Parathyroid adenoma (tissue), 2 donors: Measurements from ENCODE around the gene CSRNP3.
"Not testable (repeated sequence)": the region's sequence is repeated elsewhere in the genome, so short reads cannot be mapped to it uniquely, and the experiment has no call there.

Experiments
- H2AFZ ChIP-seq: fragments of 300-600 bp; sonication (generic); one replicate; pipeline ENCODE4 v1.7.0; 2017; ENCODE audit warnings: antibody characterized with exemption, mild to moderate bottlenecking
- H3K27ac ChIP-seq: fragments of 300-600 bp; sonication (generic); one replicate; pipeline ENCODE4 v1.7.0; 2017
- H3K27me3 ChIP-seq: fragments of 300-600 bp; sonication (generic); one replicate; pipeline ENCODE4 v1.7.0; 2017; ENCODE audit warnings: low read length; ENCODE audit not compliant: control insufficient read depth, insufficient read depth
- H3K36me3 ChIP-seq: fragments of 300-600 bp; sonication (generic); one replicate; pipeline ENCODE4 v1.7.0; 2017; ENCODE audit warnings: low read length; ENCODE audit not compliant: control insufficient read depth, insufficient read depth
- H3K4me1 ChIP-seq: fragments of 300-600 bp; sonication (generic); one replicate; pipeline ENCODE4 v1.7.0; 2017; ENCODE audit warnings: control low read depth
- H3K4me2 ChIP-seq: fragments of 300-600 bp; sonication (generic); one replicate; pipeline ENCODE4 v1.7.0; 2017; ENCODE audit warnings: low read length
- H3K4me3 ChIP-seq: fragments of 300-600 bp; sonication (generic); one replicate; pipeline ENCODE4 v1.7.0; 2017; ENCODE audit warnings: low read depth, low read length
- H3K79me2 ChIP-seq: fragments of 300-600 bp; sonication (generic); one replicate; pipeline ENCODE4 v1.7.0; 2017; ENCODE audit warnings: control low read depth
- H3K9ac ChIP-seq: fragments of 300-600 bp; sonication (generic); one replicate; pipeline ENCODE4 v1.7.0; 2017; ENCODE audit warnings: mild to moderate bottlenecking
- H3K9me3 ChIP-seq: fragments of 300-600 bp; sonication (generic); one replicate; pipeline ENCODE4 v1.7.0; 2017; ENCODE audit warnings: low read length; ENCODE audit not compliant: control insufficient read depth
- TF ChIP-seq, protein P1 (sequence below): fragments of 300-600 bp; sonication (generic); IDR thresholded peaks from one replicate; pipeline ENCODE4 v1.7.0; 2017; ENCODE audit warnings: antibody characterized with exemption, mild to moderate bottlenecking
- donor health status: primary hyperparathyroidism.

Gene CSRNP3

DNA sequence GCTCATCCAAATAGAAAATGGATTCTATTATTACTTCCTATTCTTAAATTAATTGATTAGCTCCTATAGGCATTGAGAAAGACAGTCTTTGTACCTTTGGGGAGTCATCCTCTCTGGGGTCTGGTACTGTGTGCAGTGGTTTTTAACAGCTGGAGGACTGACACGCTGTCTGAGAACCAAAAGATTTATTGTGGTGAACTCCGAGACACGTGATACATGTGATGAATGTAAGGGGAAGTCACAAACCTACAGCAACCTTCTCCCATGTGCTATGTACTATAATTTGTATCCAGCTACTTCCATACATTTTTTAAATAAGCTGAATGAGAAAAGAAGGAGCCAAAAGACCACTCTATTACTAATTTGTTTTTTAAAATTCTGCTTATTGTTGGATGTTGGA, 190.9 kb downstream of the CSRNP3 start:
- H3K4me3 ChIP-seq = no peak overlapping the region
- no peak overlapping the region for H2AFZ ChIP-seq
- no peak overlapping the region for H3K9ac ChIP-seq
- no peaks in the 10 kb centered on the region for H3K27me3 ChIP-seq
- no peaks in the 10 kb centered on the region for H3K79me2 ChIP-seq
- H3K4me2 ChIP-seq = no peak overlapping the region
- no peak overlapping the region for H3K27ac ChIP-seq
- TF ChIP-seq, protein P1, sequence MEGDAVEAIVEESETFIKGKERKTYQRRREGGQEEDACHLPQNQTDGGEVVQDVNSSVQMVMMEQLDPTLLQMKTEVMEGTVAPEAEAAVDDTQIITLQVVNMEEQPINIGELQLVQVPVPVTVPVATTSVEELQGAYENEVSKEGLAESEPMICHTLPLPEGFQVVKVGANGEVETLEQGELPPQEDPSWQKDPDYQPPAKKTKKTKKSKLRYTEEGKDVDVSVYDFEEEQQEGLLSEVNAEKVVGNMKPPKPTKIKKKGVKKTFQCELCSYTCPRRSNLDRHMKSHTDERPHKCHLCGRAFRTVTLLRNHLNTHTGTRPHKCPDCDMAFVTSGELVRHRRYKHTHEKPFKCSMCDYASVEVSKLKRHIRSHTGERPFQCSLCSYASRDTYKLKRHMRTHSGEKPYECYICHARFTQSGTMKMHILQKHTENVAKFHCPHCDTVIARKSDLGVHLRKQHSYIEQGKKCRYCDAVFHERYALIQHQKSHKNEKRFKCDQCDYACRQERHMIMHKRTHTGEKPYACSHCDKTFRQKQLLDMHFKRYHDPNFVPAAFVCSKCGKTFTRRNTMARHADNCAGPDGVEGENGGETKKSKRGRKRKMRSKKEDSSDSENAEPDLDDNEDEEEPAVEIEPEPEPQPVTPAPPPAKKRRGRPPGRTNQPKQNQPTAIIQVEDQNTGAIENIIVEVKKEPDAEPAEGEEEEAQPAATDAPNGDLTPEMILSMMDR = no peak
- no peaks in the 10 kb centered on the region for H3K9me3 ChIP-seq
- H3K36me3 ChIP-seq = no peaks in the 10 kb centered on the region
- no peaks in the 10 kb centered on the region for H3K4me1 ChIP-seq

DNA sequence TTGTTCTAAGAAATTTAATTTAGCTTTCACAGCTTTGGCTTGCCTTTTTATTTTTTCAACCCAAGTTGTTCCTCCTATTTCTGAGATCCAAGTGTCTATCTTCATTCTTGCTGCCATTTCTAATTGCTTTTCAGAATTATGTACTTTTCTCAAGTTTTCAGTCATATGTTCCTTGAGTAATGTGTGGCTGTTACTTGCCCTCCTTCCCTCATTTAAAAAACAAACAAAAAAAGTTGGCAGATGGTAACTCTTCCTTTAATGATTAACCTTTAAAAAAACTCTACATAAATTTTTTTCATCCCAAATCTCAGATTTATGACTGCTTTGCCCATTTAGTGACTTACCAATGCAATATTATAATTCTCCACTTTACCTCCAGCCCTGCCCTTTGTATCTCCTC, 193.2 kb downstream of the CSRNP3 start:
- Histone ChIP-seq H2AFZ (no peak overlapping the region), H3K4me3 (no peak overlapping the region), H3K27me3 (no peaks in the 10 kb centered on the region), H3K36me3 (no peaks in the 10 kb centered on the region), H3K4me1 (no peaks in the 10 kb centered on the region), H3K79me2 (no peaks in the 10 kb centered on the region), H3K4me2 (no peak overlapping the region), H3K9me3 (no peaks in the 10 kb centered on the region), H3K27ac (no peak overlapping the region), H3K9ac (no peak overlapping the region)
- TF ChIP-seq, protein P1 = no peak

DNA sequence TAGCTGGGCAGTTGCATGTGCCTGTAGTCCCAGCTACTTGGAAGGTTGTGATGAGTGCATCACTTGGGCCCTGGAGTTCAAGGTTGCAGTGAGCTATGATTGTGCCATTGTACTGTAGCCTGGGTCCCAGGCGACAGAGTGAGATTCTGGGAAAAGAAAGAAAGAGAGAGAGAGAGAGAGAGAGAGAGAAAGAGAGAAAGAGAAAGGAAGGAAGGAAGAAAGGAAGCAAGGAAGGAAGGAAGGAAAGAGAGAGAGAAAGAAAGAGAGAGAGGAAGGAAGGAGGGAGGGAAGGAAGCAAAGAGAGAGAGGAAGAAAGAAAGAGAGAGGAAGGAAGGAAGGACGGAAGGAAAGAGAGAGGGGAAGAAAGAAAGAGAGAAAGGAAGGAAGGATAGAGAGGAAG, 196.1 kb downstream of the CSRNP3 start:
- no peaks in the 10 kb centered on the region for H3K36me3 ChIP-seq
- H2AFZ ChIP-seq = no peak overlapping the region
- H3K79me2 ChIP-seq = no peaks in the 10 kb centered on the region
- H3K27me3 ChIP-seq = no peaks in the 10 kb centered on the region
- TF ChIP-seq, protein P1 = no peak
- H3K9me3 ChIP-seq = no peaks in the 10 kb centered on the region
- H3K4me1 ChIP-seq = no peaks in the 10 kb centered on the region
- H3K4me3 ChIP-seq = no peak overlapping the region
- H3K27ac ChIP-seq = no peak overlapping the region
- H3K9ac ChIP-seq = no peak overlapping the region
- H3K4me2 ChIP-seq = no peak overlapping the region

DNA sequence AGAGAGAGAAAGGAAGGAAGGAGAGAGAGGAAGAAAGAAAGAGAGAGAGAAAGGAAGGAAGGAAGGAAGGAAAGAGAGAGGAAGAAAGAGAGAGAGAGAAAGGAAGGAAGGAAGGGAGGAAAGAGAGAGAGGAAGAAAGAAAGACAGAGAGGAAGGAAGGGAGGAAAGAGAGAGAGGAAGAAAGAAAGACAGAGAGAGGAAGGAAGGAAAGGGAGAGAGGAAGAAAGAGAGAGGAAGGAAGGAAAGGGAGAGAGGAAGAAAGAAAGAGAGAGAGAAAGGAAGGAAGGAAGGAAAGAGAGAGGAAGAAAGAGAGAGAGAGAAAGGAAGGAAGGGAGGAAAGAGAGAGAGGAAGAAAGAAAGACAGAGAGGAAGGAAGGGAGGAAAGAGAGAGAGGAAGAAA, 196.6 kb downstream of the CSRNP3 start:
- H3K79me2 ChIP-seq, H3K27ac ChIP-seq, H3K4me3 ChIP-seq, H2AFZ ChIP-seq, H3K9ac ChIP-seq, H3K4me2 ChIP-seq, H3K36me3 ChIP-seq, H3K9me3 ChIP-seq, H3K4me1 ChIP-seq, H3K27me3 ChIP-seq: not testable (repeated sequence)

DNA sequence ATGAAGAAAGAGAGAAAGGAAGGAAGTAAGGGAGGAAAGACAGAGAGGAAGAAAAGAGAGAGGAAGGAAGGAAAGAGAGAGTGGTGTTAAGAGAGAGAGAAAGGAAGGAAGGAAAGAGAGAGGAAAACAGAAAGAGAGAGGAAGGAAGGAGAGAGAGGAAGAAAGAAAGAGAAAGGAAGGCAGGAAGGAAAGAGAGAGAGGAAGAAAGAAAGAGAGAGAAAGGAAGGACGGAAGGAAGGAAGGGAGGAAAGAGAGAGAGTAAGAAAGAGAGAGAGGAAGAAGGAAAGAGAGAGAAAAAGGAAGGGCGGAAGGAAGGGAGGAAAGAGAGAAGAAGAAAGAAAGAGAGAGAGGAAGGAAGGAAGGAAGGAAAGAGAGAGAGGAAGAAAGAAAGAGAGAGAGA, 197.1 kb downstream of the CSRNP3 start:
- Histone ChIP-seq H2AFZ (no peak overlapping the region), H3K4me1 (no peaks in the 10 kb centered on the region), H3K4me2 (no peak overlapping the region), H3K4me3 (no peak overlapping the region), H3K27me3 (no peaks in the 10 kb centered on the region), H3K27ac (no peak overlapping the region), H3K36me3 (no peaks in the 10 kb centered on the region), H3K79me2 (no peaks in the 10 kb centered on the region), H3K9me3 (no peaks in the 10 kb centered on the region), H3K9ac (no peak overlapping the region)
- TF ChIP-seq, protein P1 = no peak
